ENCODE measurements around the gene VKORC1L1.
"Not testable (repeated sequence)": the region's sequence is repeated elsewhere in the genome, so short reads cannot be mapped to it uniquely, and the experiment has no call there.

The VKORC1L1 gene

DNA sequence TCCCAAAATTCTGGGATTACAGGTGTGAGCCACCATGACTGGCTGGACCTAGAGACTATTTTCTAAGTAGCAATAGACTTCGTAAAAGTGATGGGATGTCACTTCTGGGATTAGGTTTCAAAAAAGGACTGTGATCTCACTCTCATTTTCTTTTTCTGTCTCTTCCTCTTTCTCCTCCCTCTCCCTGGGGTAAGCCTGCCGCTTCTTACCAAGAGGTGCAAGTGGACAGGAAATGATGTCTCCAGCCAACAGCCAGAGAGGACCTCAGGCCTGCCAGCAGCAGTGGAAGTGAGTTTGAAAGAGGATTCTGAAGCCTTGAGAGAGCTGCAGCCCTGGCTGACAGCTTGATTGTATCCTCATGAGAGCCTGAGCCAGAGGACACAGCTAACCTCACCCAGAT, 1.4 kb upstream of the VKORC1L1 start:
- not testable (repeated sequence) for H3K79me1 ChIP-seq (ENCODE audit: low read depth, low read length); H4K8ac ChIP-seq (ENCODE audit: low read depth, low read length); H2AFZ ChIP-seq (ENCODE audit: low read length); DNase-seq (ENCODE audit: low spot score); H3K4me3 ChIP-seq (ENCODE audit: low read length in 2 of 2); H3K36me3 ChIP-seq (replicated peaks in 1 of 2; ENCODE audit: control insufficient read depth in 2 of 2, insufficient read depth in 2 of 2, low read length in 2 of 2); H3K4me2 ChIP-seq (ENCODE audit: insufficient read depth, low read length, poor library complexity, severe bottlenecking); H3K27ac ChIP-seq (replicated peaks; ENCODE audit: low read length); H2BK15ac ChIP-seq (ENCODE audit: low read length); H3K9me3 ChIP-seq (replicated peaks in 1 of 2; ENCODE audit: control insufficient read depth in 2 of 2, insufficient read depth in 1 of 2, low read depth in 1 of 2, low read length in 2 of 2); H2AK5ac ChIP-seq (ENCODE audit: low read depth, low read length); H3K4ac ChIP-seq (ENCODE audit: low read length); H3K9ac ChIP-seq (ENCODE audit: low read depth, low read length, poor library complexity); H3K27me3 ChIP-seq (ENCODE audit: control insufficient read depth in 3 of 3, insufficient read depth in 3 of 3, low read depth in 1 of 3, low read length in 3 of 3); H2BK120ac ChIP-seq (ENCODE audit: low read depth, low read length); H3K14ac ChIP-seq (ENCODE audit: low read length); H3K18ac ChIP-seq (ENCODE audit: low read length); H2BK12ac ChIP-seq (ENCODE audit: low read length); H4K91ac ChIP-seq (ENCODE audit: low read depth, low read length, poor library complexity); H3K4me1 ChIP-seq (ENCODE audit: control insufficient read depth in 2 of 2, insufficient read depth in 1 of 2, low read depth in 1 of 2, low read length in 2 of 2); H3K23ac ChIP-seq (ENCODE audit: low read depth, low read length, poor library complexity); H2BK5ac ChIP-seq (ENCODE audit: low read length)
- no CpG with 5 or more reads among the region's 2 CpGs for WGBS, 2 donors (ENCODE audit: extremely low coverage in 2 of 2, insufficient read length in 2 of 2, insufficient replicate concordance in 1 of 2)

DNA sequence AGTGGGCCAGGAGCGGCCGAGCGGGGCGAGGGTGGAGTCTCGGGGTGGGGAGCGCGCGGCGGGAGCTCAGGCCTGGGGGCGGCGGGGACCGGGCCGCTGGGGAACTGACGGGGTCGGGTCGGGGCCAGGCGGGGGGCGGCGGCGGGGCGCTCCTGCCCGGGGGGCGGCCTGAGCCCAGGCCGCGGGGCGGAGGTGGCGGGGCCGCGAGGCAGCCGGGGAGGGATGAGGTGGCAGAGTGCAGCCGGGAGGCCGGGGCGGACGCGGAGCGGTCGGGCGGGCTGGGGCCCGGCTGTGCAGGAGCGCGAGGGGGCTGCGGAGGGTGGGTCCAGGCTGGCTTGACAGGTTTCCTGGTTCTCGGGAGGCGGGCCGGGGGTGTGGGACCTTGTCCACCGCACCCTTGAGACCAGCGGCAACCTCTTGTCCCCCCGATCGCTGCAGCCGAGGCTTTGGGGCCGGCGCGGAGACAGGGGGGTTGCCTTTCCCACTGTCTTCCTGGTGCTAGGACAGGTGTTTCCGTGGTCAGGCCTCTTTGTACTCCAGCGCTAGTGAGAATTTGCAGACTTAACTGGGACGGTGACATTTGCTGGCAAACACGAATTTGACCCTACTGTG, 814 bp downstream of the VKORC1L1 start:
- not testable (repeated sequence) for H3K79me1 ChIP-seq (ENCODE audit: low read depth, low read length); H2BK120ac ChIP-seq (ENCODE audit: low read depth, low read length); H2BK15ac ChIP-seq (ENCODE audit: low read length); H3K23ac ChIP-seq (ENCODE audit: low read depth, low read length, poor library complexity); H4K91ac ChIP-seq (ENCODE audit: low read depth, low read length, poor library complexity); H3K36me3 ChIP-seq (replicated peaks in 1 of 2; ENCODE audit: control insufficient read depth in 2 of 2, insufficient read depth in 2 of 2, low read length in 2 of 2); DNase-seq (ENCODE audit: low spot score); H3K27me3 ChIP-seq (ENCODE audit: control insufficient read depth in 3 of 3, insufficient read depth in 3 of 3, low read depth in 1 of 3, low read length in 3 of 3); H2BK5ac ChIP-seq (ENCODE audit: low read length); H3K4me1 ChIP-seq (ENCODE audit: control insufficient read depth in 2 of 2, insufficient read depth in 1 of 2, low read depth in 1 of 2, low read length in 2 of 2); H2BK12ac ChIP-seq (ENCODE audit: low read length); H3K9me3 ChIP-seq (replicated peaks in 1 of 2; ENCODE audit: control insufficient read depth in 2 of 2, insufficient read depth in 1 of 2, low read depth in 1 of 2, low read length in 2 of 2); H4K8ac ChIP-seq (ENCODE audit: low read depth, low read length); H3K4ac ChIP-seq (ENCODE audit: low read length); H2AK5ac ChIP-seq (ENCODE audit: low read depth, low read length)
- Histone ChIP-seq H3K14ac (ENCODE audit: low read length) (peak overlapping the region; percentile 71), H2AFZ (ENCODE audit: low read length) (peak overlapping the region; percentile 92), H3K9ac (ENCODE audit: low read depth, low read length, poor library complexity) (peak overlapping the region; percentile 90), H3K27ac (replicated peaks; ENCODE audit: low read length) (peak overlapping the region; percentile 63), H3K4me2 (ENCODE audit: insufficient read depth, low read length, poor library complexity, severe bottlenecking) (peak overlapping the region; percentile 57), H3K18ac (ENCODE audit: low read length) (peak overlapping the region; percentile 95), H3K4me3 (ENCODE audit: low read length in 2 of 2) (peak overlapping the region; percentile 75 to 95)
- WGBS, 2 donors (ENCODE audit: extremely low coverage in 2 of 2, insufficient read length in 2 of 2, insufficient replicate concordance in 1 of 2), result no CpG with 5 or more reads among the region's 57 CpGs

DNA sequence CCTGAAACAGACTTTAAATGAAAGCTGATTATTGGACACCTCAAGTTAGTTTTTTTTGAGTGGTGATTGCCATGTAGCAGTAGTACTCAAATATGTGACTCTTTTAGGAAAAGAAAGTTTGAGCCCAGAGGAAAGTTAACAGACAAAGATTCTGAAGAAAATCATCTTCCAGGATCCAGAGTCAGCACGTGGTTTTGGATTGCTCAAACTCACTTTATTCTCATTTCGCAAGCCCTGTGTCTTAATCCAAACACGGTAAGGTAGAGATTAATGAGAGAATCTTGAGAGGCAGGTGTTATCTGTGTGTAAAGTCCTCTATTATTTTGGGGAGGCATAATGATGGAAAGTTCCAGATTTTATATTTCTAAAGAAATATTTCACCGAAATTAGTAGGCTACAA, 2.8 kb downstream of the VKORC1L1 start:
- H3K23ac ChIP-seq (ENCODE audit: low read depth, low read length, poor library complexity); H3K79me1 ChIP-seq (ENCODE audit: low read depth, low read length); H3K18ac ChIP-seq (ENCODE audit: low read length); H2BK120ac ChIP-seq (ENCODE audit: low read depth, low read length); H3K36me3 ChIP-seq (replicated peaks in 1 of 2; ENCODE audit: control insufficient read depth in 2 of 2, insufficient read depth in 2 of 2, low read length in 2 of 2); H3K9me3 ChIP-seq (replicated peaks in 1 of 2; ENCODE audit: control insufficient read depth in 2 of 2, insufficient read depth in 1 of 2, low read depth in 1 of 2, low read length in 2 of 2); H2AFZ ChIP-seq (ENCODE audit: low read length); H3K4ac ChIP-seq (ENCODE audit: low read length); H2BK12ac ChIP-seq (ENCODE audit: low read length); H3K4me1 ChIP-seq (ENCODE audit: control insufficient read depth in 2 of 2, insufficient read depth in 1 of 2, low read depth in 1 of 2, low read length in 2 of 2); H3K4me3 ChIP-seq (ENCODE audit: low read length in 2 of 2); H3K4me2 ChIP-seq (ENCODE audit: insufficient read depth, low read length, poor library complexity, severe bottlenecking); H3K27me3 ChIP-seq (ENCODE audit: control insufficient read depth in 3 of 3, insufficient read depth in 3 of 3, low read depth in 1 of 3, low read length in 3 of 3); H2AK5ac ChIP-seq (ENCODE audit: low read depth, low read length); H2BK5ac ChIP-seq (ENCODE audit: low read length); DNase-seq (ENCODE audit: low spot score); H3K9ac ChIP-seq (ENCODE audit: low read depth, low read length, poor library complexity); H4K8ac ChIP-seq (ENCODE audit: low read depth, low read length); H2BK15ac ChIP-seq (ENCODE audit: low read length); H3K27ac ChIP-seq (replicated peaks; ENCODE audit: low read length); H4K91ac ChIP-seq (ENCODE audit: low read depth, low read length, poor library complexity); H3K14ac ChIP-seq (ENCODE audit: low read length): not testable (repeated sequence)
- WGBS, 2 donors (ENCODE audit: extremely low coverage in 2 of 2, insufficient read length in 2 of 2, insufficient replicate concordance in 1 of 2), result no CpG with 5 or more reads among the region's 4 CpGs

DNA sequence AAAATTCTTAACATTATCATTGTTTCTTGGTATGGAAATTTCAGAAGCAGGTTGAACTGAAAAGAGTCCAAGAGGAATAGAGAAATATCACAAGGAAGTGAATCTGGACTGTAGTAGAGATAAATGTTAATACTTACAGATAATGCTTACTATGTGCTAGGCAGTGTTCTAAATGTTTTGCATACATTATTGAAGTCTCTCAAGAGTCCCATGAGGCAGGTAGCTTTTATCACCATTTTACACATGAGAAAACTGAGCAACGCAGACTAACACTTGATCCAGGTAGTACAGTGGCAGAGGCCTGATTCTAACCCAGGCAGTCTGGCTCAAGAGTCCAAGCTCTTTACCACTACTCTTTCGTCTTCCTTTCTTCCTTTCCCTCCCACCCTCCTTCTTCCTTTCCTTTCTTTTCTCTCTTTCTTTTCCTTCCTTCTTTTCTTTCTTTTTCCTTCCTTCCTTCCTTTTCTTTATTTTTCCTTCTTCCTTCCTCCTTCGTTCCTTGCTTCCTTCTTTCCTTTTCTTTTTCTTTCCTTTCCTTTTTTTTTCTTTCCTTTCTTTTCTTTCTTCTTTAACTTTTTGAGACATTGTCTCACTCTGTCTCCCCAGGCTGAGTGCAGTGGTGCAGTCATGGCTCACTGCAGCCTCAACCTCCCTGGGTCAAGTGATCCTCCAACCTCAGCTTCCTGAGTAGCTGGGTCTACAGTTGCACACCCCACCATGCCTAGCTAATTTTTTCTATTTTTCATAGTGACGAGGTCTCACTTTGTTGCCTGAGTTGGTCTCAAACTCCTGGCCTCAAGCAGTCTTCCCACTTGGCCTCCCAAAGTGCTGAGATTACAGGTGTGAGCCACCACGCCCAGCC, 6.6 kb downstream of the VKORC1L1 start:
- H3K4me1 ChIP-seq (ENCODE audit: control insufficient read depth in 2 of 2, insufficient read depth in 1 of 2, low read depth in 1 of 2, low read length in 2 of 2); H3K23ac ChIP-seq (ENCODE audit: low read depth, low read length, poor library complexity); H3K9me3 ChIP-seq (replicated peaks in 1 of 2; ENCODE audit: control insufficient read depth in 2 of 2, insufficient read depth in 1 of 2, low read depth in 1 of 2, low read length in 2 of 2); H3K18ac ChIP-seq (ENCODE audit: low read length); H2AK5ac ChIP-seq (ENCODE audit: low read depth, low read length); H2BK5ac ChIP-seq (ENCODE audit: low read length); H4K91ac ChIP-seq (ENCODE audit: low read depth, low read length, poor library complexity); H3K4me3 ChIP-seq (ENCODE audit: low read length in 2 of 2); H3K4me2 ChIP-seq (ENCODE audit: insufficient read depth, low read length, poor library complexity, severe bottlenecking); H3K27me3 ChIP-seq (ENCODE audit: control insufficient read depth in 3 of 3, insufficient read depth in 3 of 3, low read depth in 1 of 3, low read length in 3 of 3); H3K9ac ChIP-seq (ENCODE audit: low read depth, low read length, poor library complexity); DNase-seq (ENCODE audit: low spot score); H2BK15ac ChIP-seq (ENCODE audit: low read length); H3K14ac ChIP-seq (ENCODE audit: low read length); H2BK120ac ChIP-seq (ENCODE audit: low read depth, low read length); H3K27ac ChIP-seq (replicated peaks; ENCODE audit: low read length); H3K79me1 ChIP-seq (ENCODE audit: low read depth, low read length); H3K4ac ChIP-seq (ENCODE audit: low read length); H4K8ac ChIP-seq (ENCODE audit: low read depth, low read length); H2BK12ac ChIP-seq (ENCODE audit: low read length); H2AFZ ChIP-seq (ENCODE audit: low read length): not testable (repeated sequence)
- no CpG with 5 or more reads among the region's 5 CpGs for WGBS, 2 donors (ENCODE audit: extremely low coverage in 2 of 2, insufficient read length in 2 of 2, insufficient replicate concordance in 1 of 2)
- peaks cover 0 to 13% of the 10 kb centered on the region in 2 donors for H3K36me3 ChIP-seq (replicated peaks in 1 of 2; ENCODE audit: control insufficient read depth in 2 of 2, insufficient read depth in 2 of 2, low read length in 2 of 2)

Data from neuronal stem cell (in vitro differentiated cells).